CD4-positive, alpha-beta memory T cell (primary cell): Measurements from ENCODE around the gene ZFPM1. TPM values are rescaled to one million over a fixed set of nuclear protein-coding genes. Genes with fewer than 3 reads are reported as not detected.
"Not testable (repeated sequence)": the region's sequence is repeated elsewhere in the genome, so short reads cannot be mapped to it uniquely, and the experiment has no call there.

Experiments
- CTCF ChIA-PET: fragments of 350-600 bp; sonication (Branson Sonifier 250); formaldehyde crosslinking; loops from one replicate; lab custom pipeline; 2021; ENCODE audit warnings: inconsistent platforms; ENCODE audit not compliant: partially characterized antibody; lab: Charles Lee
- POLR2A ChIA-PET: fragments of 350-600 bp; sonication (Branson Sonifier 250); formaldehyde crosslinking; loops from one replicate; lab custom pipeline; 2021; ENCODE audit not compliant: partially characterized antibody; lab: Charles Lee
- DNase-seq, 5 donors: peaks; one replicate each; pipeline versions ENCODE4 v3.0.0 to v3.0.0-alpha.2; 2020 to 2022; ENCODE audit warnings: mixed read lengths in 1 of 5
- H3K27ac ChIP-seq: one replicate; pipeline ENCODE4 v1.7.0; 2013; ENCODE audit warnings: low read depth, low read length
- H3K27me3 ChIP-seq: 2 replicates; pipeline ENCODE4 v1.7.0; 2013; ENCODE audit warnings: mild to moderate bottlenecking, low read length, moderate library complexity; ENCODE audit not compliant: insufficient read depth
- H3K36me3 ChIP-seq: 2 replicates; pipeline ENCODE4 v1.7.0; 2013; ENCODE audit warnings: mild to moderate bottlenecking, low read length, moderate library complexity; ENCODE audit not compliant: insufficient read depth
- H3K4me1 ChIP-seq: 2 replicates; pipeline ENCODE4 v1.7.0; 2013; ENCODE audit warnings: mild to moderate bottlenecking, low read length, moderate library complexity; ENCODE audit not compliant: insufficient read depth
- H3K4me3 ChIP-seq, 2 donors: one replicate each; pipeline ENCODE4 v1.7.0; 2013; ENCODE audit warnings: low read length in 2 of 2, mild to moderate bottlenecking in 1 of 2
- H3K9me3 ChIP-seq, 2 donors: one replicate each; pipeline ENCODE4 v1.7.0; 2013; ENCODE audit warnings: low read length in 2 of 2, control low read depth in 1 of 2; ENCODE audit not compliant: control insufficient read depth in 1 of 2
- H3K27ac Mint-ChIP-seq, 7 donors: one replicate each; pipeline ENCODE4 v1.8.0; 2020 to 2021; ENCODE audit warnings: mixed read lengths in 7 of 7, mild to moderate bottlenecking in 6 of 7, inconsistent platforms in 3 of 7, moderate library complexity in 3 of 7
- H3K27me3 Mint-ChIP-seq, 2 donors: one replicate each; pipeline ENCODE4 v1.8.0; 2020 to 2021; ENCODE audit warnings: mixed read lengths in 2 of 2
- H3K36me3 Mint-ChIP-seq, 2 donors: one replicate each; pipeline ENCODE4 v1.8.0; 2020 to 2021; ENCODE audit warnings: mixed read lengths in 2 of 2, inconsistent platforms in 1 of 2, mild to moderate bottlenecking in 1 of 2
- H3K4me1 Mint-ChIP-seq, 4 donors: one replicate each; pipeline ENCODE4 v1.8.0; 2020 to 2021; ENCODE audit warnings: mixed read lengths in 4 of 4, mild to moderate bottlenecking in 1 of 4
- H3K4me3 Mint-ChIP-seq, 8 donors: one replicate each; pipeline ENCODE4 v1.8.0; 2020 to 2021; ENCODE audit warnings: mixed read lengths in 8 of 8, mild to moderate bottlenecking in 7 of 8, moderate library complexity in 6 of 8, inconsistent platforms in 3 of 8
- H3K9me3 Mint-ChIP-seq, 8 donors: one replicate each; pipeline ENCODE4 v1.8.0; 2020 to 2021; ENCODE audit warnings: mixed read lengths in 8 of 8, mild to moderate bottlenecking in 5 of 8, inconsistent platforms in 3 of 8, moderate library complexity in 1 of 8
- intact Hi-C: fragments of 100-400 bp; cut with micrococcal nuclease; formaldehyde crosslinking; loops from one replicate; pipeline ENCODE4 v1.15.1; 2023
- polyA plus RNA-seq, 2 donors: library from polyadenylated mRNA; unstranded; fragments of 300-500 nt; fragmentation: Illumina TruSeq; gene quantifications; one replicate each; pipeline ENCODE4 v1.2.3, GENCODE V29; 2021
- total RNA-seq, 2 experiments: library from RNA; stranded (reverse); gene quantifications; one replicate each; pipeline ENCODE4 v1.2.3, GENCODE V29; 2021

ZFPM1 gene
- total and polyA plus RNA-seq, 4 experiments from 2014 or later, result 0.07 to 20.5 (median 9.7) TPM

GRCh38 chr16:88514526-88515232 is 61.6 kb downstream of the ZFPM1 start:
- Histone ChIP-seq H3K4me3 (no peak overlapping the region), H3K27me3 (no peaks in the 10 kb centered on the region), H3K27ac (no peak overlapping the region), H3K4me1 (no peaks in the 10 kb centered on the region), H3K9me3 (no peaks in the 10 kb centered on the region), H3K36me3 (no peaks in the 10 kb centered on the region)
- H3K27me3 Mint-ChIP-seq, result no peaks in the 10 kb centered on the region
- peaks cover 8 to 14% of the 10 kb centered on the region in 2 donors for H3K36me3 Mint-ChIP-seq
- CTCF ChIA-PET, result no interaction called here
- H3K9me3 Mint-ChIP-seq, result peaks cover 0 to 3% (median 0%) of the 10 kb centered on the region in 8 donors
- intact Hi-C loops, result no loop called here
- DNase-seq, result no peak
- H3K4me3 Mint-ChIP-seq, result no peak overlapping the region
- H3K27ac Mint-ChIP-seq, result peak overlapping the region in 2 of 7 donors; percentile 53 to 61
- H3K4me1 Mint-ChIP-seq, result peaks cover 0 to 10% (median under 1%) of the 10 kb centered on the region in 4 donors
- POLR2A ChIA-PET, result no interaction called here

GRCh38 chr16:88515371-88515770 is 62.3 kb downstream of the ZFPM1 start:
- H3K36me3 ChIP-seq, result no peaks in the 10 kb centered on the region
- H3K27ac Mint-ChIP-seq, result peak overlapping the region in 2 of 7 donors; percentile 58 to 75
- CTCF ChIA-PET, result no interaction called here
- no peak for DNase-seq
- H3K27me3 ChIP-seq, result no peaks in the 10 kb centered on the region
- POLR2A ChIA-PET, result no interaction called here
- intact Hi-C loops, result no loop called here
- H3K9me3 Mint-ChIP-seq, result peaks cover 0 to 3% (median 0%) of the 10 kb centered on the region in 8 donors
- H3K4me3 Mint-ChIP-seq, result no peak overlapping the region
- no peaks in the 10 kb centered on the region for H3K27me3 Mint-ChIP-seq
- no peaks in the 10 kb centered on the region for H3K9me3 ChIP-seq
- H3K4me1 ChIP-seq, result no peaks in the 10 kb centered on the region
- H3K4me3 ChIP-seq, result no peak overlapping the region
- peaks cover 0 to 11% (median 3%) of the 10 kb centered on the region in 4 donors for H3K4me1 Mint-ChIP-seq
- H3K27ac ChIP-seq, result no peak overlapping the region
- peaks cover 8 to 14% of the 10 kb centered on the region in 2 donors for H3K36me3 Mint-ChIP-seq

GRCh38 chr16:88515925-88516594 is 63.0 kb downstream of the ZFPM1 start:
- H3K4me1 ChIP-seq, result no peaks in the 10 kb centered on the region
- H3K27me3 ChIP-seq, result no peaks in the 10 kb centered on the region
- H3K36me3 ChIP-seq, result no peaks in the 10 kb centered on the region
- peak overlapping the region in 2 of 7 donors; percentile 52 to 58 for H3K27ac Mint-ChIP-seq
- H3K36me3 Mint-ChIP-seq, result peaks cover 8 to 14% of the 10 kb centered on the region in 2 donors
- intact Hi-C loops, result no loop called here
- peaks cover 0 to 3% (median 0%) of the 10 kb centered on the region in 8 donors for H3K9me3 Mint-ChIP-seq
- ChIA-PET POLR2A (no interaction called here), CTCF (no interaction called here)
- peaks cover 0 to 11% (median 3%) of the 10 kb centered on the region in 4 donors for H3K4me1 Mint-ChIP-seq
- H3K4me3 ChIP-seq, result no peak overlapping the region
- H3K4me3 Mint-ChIP-seq, result no peak overlapping the region
- H3K9me3 ChIP-seq, result no peaks in the 10 kb centered on the region
- no peak overlapping the region for H3K27ac ChIP-seq
- DNase-seq, result no peak
- no peaks in the 10 kb centered on the region for H3K27me3 Mint-ChIP-seq

GRCh38 chr16:88516601-88517061 is 63.6 kb downstream of the ZFPM1 start:
- Mint-ChIP-seq H3K27me3 (no peaks in the 10 kb centered on the region), H3K36me3 (peaks cover 8 to 14% of the 10 kb centered on the region in 2 donors), H3K4me3 (peak overlapping the region in 1 of 8 donors; percentile 33), H3K27ac (peak overlapping the region in 2 of 7 donors; percentile 57 to 58), H3K9me3 (peaks cover 0 to 3% (median 0%) of the 10 kb centered on the region in 8 donors), H3K4me1 (peaks cover 0 to 13% (median 3%) of the 10 kb centered on the region in 4 donors)
- H3K36me3 ChIP-seq, result no peaks in the 10 kb centered on the region
- H3K9me3 ChIP-seq, result no peaks in the 10 kb centered on the region
- no peak for DNase-seq
- CTCF ChIA-PET, result no interaction called here
- H3K4me3 ChIP-seq, result no peak overlapping the region
- H3K27me3 ChIP-seq, result no peaks in the 10 kb centered on the region
- no peaks in the 10 kb centered on the region for H3K4me1 ChIP-seq
- POLR2A ChIA-PET, result no interaction called here
- intact Hi-C loops, result no loop called here
- no peak overlapping the region for H3K27ac ChIP-seq

- peak overlapping the region in 1 of 7 donors; percentile 42 for H3K27ac Mint-ChIP-seq
These were observed 64.2 kb downstream of the ZFPM1 start for GRCh38 chr16:88517208-88517774.

GRCh38 chr16:88518411-88519111 is 65.5 kb downstream of the ZFPM1 start:
- CTCF ChIA-PET, DNase-seq, H3K4me3 ChIP-seq, H3K27me3 Mint-ChIP-seq, intact Hi-C loops, H3K36me3 ChIP-seq, H3K27me3 ChIP-seq, H3K27ac ChIP-seq, POLR2A ChIA-PET, H3K4me1 ChIP-seq, H3K4me3 Mint-ChIP-seq, H3K9me3 Mint-ChIP-seq, H3K9me3 ChIP-seq: not testable (repeated sequence)
- peaks cover 0 to 13% (median 3%) of the 10 kb centered on the region in 4 donors for H3K4me1 Mint-ChIP-seq
- peaks cover 8 to 14% of the 10 kb centered on the region in 2 donors for H3K36me3 Mint-ChIP-seq
- H3K27ac Mint-ChIP-seq, result peak overlapping the region in 2 of 7 donors; percentile 30 to 89

More at GRCh38 chr16:88517208-88517774, 64.2 kb downstream of the ZFPM1 start:
- CTCF ChIA-PET, H3K4me3 Mint-ChIP-seq, intact Hi-C loops, H3K9me3 Mint-ChIP-seq, POLR2A ChIA-PET, H3K4me1 ChIP-seq, H3K4me3 ChIP-seq, H3K27ac ChIP-seq, H3K27me3 Mint-ChIP-seq, H3K36me3 ChIP-seq, H3K9me3 ChIP-seq, H3K27me3 ChIP-seq, DNase-seq: not testable (repeated sequence)
- Mint-ChIP-seq H3K36me3 (peaks cover 8 to 14% of the 10 kb centered on the region in 2 donors), H3K4me1 (peaks cover 0 to 13% (median 3%) of the 10 kb centered on the region in 4 donors)
